Mucosa of gallbladder (tissue), 1 donor: Measurements from ENCODE around the gene MTF2. TPM values are rescaled to one million over a fixed set of nuclear protein-coding genes. Genes with fewer than 3 reads are reported as not detected.
"Not testable (repeated sequence)": the region's sequence is repeated elsewhere in the genome, so short reads cannot be mapped to it uniquely, and the experiment has no call there.

ENCODE experiments used
- DNase-seq: peaks from one replicate; pipeline ENCODE4 v3.0.0-alpha.2; 2020; ENCODE audit warnings: low spot score
- total RNA-seq: library from RNA; stranded (reverse); gene quantifications from one replicate; pipeline ENCODE4 v1.2.1, GENCODE V29; 2021
- donor health status: DM: no; HTN: no; CAD: no.

Gene MTF2
- total RNA-seq, 1 donor from 2014 or later, result 24.3 TPM

DNA sequence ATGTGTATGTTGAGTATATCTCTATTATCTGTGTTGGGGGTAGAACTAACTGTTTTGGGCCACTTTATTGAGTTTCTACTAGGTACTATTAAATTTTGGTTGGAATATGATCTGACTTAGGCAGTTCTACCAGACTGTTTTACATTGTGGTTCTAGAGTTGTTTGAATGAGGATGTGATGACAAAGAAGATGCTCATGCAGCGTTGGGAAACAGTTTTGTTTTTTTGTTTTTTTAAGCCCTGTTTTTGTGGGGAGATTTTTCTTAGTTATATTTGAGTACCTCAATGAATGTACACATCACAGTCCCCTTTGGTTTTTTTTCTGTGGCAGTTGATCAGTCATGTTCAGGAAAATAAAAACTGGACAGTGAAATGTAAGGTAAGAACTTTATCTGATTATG is 61.0 kb downstream of the MTF2 start:
- DNase-seq, result no peak

DNA sequence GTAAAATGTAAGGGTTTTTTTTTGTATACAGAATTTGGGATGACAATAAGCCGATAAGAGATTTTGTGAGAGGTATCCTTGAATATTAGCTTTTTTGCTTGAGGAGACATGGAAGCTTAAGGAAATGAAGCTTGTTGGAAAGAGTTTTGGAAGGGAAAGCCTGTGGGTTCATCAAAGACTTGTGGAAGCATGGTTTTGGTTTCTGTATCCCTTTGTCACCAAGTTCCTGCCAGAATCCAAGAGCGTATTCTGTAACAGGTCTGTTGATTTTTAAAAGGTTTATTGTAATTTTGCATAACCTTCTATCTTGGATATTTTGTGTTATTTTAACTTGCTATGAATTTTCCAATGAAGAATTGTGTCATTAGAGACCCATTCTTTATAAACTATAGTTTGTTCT is 63.1 kb downstream of the MTF2 start:
- no peak for DNase-seq

- DNase-seq, result no peak
Observed at GRCh38 chr1:93143136-93143535, 64.1 kb downstream of the MTF2 start.

DNA sequence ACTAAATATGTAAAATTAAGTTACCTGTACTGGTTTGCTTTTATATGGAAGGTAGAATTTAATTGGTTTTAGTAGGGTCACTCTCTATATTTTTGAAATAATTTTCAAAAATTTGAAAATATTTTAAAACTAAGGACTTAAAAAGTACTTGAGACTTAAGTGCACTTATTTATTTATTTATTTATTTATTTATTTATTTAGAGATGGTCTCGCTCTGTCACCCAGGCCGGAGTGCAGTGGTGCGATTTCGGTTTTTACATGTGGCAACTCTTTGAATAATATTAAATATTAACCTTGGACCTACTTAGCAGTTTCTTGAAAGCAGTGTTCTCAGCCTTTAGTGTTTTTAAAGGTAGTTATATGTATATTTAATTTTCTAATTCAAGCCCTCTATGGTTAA is 64.7 kb downstream of the MTF2 start:
- no peak for DNase-seq

- no peak for DNase-seq
Observed at GRCh38 chr1:93148001-93148400, 68.9 kb downstream of the MTF2 start.

DNA sequence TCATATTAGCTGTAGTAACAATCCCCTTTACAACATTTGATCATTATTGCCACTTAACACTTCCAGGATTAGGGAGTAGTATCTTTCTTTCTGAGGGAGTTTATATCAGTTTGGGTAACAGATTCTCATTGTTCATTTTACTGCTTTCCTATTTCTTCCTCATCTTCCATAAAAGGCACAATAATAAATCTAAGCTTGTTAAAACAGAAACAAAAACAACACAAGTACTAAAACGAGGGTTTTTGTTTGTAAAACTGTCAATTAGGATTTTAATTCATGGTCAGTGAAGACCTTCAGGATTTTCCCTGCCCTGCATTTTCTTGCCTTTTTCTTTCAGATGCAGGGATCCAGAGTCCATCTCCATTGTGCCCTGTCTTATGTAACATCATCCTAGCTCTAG is 71.6 kb downstream of the MTF2 start:
- DNase-seq, result no peak

DNA sequence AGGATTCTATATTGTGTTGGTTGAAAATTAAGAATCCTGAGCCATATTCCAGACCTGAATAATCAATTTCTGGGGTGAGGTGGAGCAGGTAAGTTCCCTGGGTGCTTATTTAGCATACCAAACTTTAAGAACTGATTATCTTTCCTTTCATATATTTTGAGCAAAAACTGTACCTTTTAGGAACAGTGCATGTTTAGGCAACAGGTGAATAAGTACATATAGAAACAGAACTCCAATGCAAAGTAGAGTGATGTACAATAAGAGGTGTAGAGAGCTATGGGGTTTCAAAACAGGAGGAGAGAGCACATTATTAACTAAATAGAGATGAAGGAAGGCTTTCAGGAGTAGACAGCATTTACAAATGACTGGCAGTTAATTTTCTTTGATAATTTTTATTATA is 72.4 kb downstream of the MTF2 start:
- DNase-seq, result no peak

- DNase-seq, result no peak
Observed at GRCh38 chr1:93152835-93153234, 73.8 kb downstream of the MTF2 start.

DNA sequence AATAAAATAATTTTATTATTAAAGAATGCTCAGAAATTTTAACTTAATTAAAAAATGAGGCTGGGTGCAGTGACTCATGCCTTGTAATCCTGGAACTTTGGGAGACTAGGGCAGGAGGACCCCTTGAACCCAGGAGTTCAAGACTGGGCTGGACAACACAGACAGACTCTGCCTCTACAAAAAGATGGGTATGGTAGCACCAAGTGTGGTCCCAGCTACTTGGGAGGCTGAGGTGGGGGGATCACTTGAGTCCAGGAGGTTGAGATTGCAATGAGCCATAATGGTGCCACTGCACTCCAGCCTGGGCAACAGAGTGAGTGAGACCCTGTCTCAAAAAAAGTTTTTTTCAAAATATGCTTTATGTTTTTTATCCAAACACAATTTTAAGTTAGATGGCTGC is 75.8 kb downstream of the MTF2 start:
- no peak for DNase-seq

DNA sequence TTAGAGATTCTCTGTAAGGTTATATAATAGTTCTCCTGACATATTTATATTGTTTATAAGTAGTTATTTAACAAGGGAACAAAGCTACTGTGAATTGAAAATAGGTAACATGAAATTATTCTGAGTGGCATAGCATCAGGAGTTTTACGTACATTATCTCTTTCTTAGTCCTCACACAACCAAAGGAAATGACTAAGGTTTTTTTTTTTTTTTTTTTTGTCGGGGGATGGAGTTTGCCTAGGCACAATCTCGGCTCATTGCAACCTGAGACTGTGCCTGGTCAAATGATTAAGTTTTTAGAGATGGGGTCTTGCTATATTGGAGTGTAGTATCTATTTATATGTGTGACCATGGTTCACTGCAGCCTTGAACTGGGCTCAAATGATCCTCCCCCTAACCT is 76.3 kb downstream of the MTF2 start:
- DNase-seq, result no peak

DNA sequence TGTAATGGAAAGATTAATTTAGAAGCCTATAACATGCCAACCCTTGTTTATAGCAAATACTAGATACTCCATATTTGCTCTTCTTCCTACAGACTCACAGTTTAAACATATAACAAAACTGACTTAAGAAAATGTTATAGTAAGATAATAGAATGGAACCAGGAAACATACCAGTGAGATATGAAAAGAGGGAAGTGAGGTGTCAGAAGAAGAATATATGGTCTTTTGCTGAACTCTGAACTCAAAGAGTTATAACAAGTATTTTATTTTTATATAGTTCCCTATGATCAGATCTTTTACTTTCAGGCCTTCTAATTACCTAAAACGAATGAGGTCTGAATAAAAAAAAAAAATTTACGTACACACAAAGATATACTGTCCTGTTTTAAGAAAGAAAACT is 80.3 kb downstream of the MTF2 start:
- DNase-seq, result no peak

DNA sequence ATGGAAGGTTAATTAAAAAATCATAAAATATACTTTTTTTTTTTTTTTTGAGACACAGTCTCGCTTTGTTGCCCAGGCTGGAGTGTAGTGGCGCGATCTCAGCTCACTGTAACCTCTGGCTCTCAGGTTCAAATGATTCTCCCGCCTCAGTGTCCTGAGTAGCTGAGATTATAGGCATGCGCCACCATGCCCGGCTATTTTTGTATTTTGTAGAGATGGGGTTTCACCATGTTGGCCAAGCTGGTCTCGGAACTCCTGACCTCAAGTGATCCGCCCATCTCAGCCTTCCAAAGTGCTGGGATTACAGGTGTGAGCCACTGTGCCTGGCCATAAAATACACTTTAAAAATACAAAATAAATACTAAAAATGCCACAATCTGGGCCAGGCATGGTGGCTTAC is 84.2 kb downstream of the MTF2 start:
- DNase-seq, result not testable (repeated sequence)

- no peak for DNase-seq
Observed at GRCh38 chr1:93164816-93165215, 85.7 kb downstream of the MTF2 start.

- DNase-seq, result not testable (repeated sequence)
Observed at GRCh38 chr1:93165895-93166294, 86.8 kb downstream of the MTF2 start.

- no peak for DNase-seq
Observed at GRCh38 chr1:93167006-93167405, 87.9 kb downstream of the MTF2 start.

DNA sequence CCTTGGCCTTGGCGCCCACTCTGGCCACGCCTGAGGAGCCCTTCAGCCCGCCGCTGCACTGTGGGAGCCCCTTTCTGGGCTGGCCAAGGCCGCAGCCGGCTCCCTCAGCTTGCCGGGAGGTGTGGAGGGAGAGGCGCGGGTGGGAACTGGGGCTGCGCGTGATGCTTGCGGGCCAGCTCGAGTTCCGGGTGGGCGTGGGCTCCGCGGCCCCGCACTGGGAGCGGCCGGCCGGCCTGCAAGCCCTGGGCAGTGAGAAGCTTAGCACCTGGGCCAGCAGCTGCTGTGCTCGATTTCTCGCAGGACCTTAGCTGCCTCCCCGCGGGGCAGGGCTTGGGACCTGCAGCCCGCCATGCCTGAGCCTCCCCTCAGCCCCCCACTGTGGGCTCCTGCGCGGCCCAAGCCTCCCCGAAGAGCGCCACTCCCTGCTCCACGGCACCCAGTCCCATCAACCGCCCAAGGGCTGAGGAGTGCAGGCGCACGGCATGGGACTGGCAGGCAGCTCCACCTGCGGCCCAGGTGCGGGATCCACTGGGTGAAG is 91.1 kb downstream of the MTF2 start:
- DNase-seq, result not testable (repeated sequence)

DNA sequence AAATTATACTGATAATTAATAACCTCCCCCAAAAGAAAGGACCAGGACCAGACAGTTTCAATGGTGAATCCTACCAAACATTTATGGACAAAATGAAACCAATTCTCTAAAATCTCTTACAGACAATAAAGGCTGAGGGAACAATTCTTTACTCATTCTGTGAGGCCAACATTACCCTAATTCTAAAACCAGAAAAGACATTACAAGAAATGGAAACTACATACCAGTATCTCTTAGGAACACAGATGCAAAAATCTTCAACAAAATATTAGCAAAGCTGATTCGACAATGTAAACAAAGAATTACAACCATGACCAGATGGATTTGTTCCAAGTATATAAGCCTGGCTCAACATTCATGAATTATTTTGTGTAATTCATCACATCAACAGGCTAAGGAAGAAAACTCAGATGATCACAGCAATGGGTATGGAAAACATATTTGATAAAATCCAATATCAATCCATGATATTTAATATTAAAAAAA is 92.5 kb downstream of the MTF2 start:
- no peak for DNase-seq

DNA sequence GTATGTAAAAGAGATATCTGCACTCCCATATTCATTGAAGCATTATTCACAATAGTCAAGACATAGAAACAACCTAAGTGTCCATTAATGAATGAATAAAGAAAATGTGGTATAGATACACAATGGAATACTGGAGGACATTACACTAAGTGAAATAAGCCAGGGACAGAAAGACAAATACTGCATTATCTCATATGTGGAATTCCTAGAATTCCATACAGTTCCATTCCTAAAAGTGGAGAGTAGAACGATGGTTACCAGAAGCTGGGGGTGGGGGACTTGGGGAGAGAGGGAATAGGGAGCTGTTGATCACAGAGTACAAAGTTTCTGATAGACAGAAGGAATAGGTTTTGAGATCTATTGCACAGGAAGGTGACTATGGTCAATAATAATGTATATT is 93.7 kb downstream of the MTF2 start:
- DNase-seq, result no peak

GRCh38 chr1:93174638-93175037 is 95.6 kb downstream of the MTF2 start:
- not testable (repeated sequence) for DNase-seq

DNA sequence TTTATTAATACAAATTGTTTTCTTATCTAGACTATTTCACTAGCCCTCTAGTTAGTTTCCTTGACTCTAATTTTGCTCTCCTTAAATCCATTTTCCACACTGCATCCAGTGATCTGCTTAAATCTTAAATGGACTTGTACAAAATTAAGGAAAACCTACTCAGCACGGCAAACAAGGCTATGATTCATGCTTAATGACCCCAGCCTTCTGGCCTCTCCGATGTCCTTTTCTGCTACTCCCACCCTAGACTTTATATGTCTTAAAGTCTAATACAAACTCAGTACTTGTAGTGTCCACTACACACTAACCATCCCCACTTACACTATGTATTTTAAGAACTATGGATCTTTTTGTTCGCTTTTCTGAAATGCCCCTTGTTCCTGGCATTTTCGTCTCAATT is 98.9 kb downstream of the MTF2 start:
- DNase-seq, result no peak

GRCh38 chr1:93178418-93178817 is 99.3 kb downstream of the MTF2 start:
- no peak for DNase-seq

DNA sequence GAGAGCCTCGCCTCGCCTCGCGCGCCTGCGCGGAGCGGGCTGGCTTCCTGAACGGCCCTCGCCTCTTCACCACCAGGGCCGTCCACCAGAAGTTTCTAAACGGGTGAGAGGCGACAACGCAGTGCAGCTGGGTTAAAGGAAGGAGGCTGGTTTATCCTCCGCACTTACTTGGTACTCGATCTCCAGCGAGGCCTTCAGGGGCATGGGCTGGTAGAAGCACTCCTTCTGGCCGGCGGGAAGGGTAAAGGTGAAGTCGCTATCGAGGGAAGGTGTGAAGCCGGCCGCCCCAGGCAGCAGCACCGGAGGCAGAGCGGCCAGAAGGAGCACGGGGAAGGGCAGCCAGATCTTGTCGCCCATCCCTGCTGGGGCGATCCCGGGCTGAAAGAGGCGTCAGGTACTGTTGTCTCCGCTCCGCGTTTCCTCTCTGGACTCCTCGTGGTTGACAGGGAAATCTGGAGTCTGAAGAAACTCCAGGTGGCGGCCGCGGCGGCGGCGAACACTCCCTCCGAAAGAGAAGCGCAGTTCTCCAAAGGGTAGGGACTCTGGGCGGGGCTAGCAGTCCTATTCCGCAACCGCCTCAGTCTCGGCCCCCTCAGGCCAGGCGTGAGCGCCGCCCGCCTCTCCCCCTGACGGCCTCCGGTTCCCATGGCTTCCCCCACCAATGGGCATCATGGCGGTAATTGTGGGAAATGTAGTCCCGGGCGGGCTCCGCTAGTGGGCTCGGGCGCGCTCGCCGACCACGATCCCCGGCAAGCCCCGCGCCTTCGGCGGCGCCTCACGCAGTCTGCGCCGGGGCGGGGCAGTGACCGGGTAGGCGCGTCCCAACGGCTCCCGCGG is 101.0 kb downstream of the MTF2 start, which contains the start of gene TMED5:
Gene TMED5 (minus strand): TSS at position 528 of the 837 bp plus-strand sequence. CDS start 171 bp downstream, at position 357.
- DNase-seq, result peak; percentile 98
